ENCODE data around the gene OTUD4.

The OTUD4 gene

GRCh38 chr4:145177906-145178538 is 2.4 kb downstream of the OTUD4 start:
- intact Hi-C loops (cut with DNase I; ENCODE audit: low total_unique reads), result loop anchor here (10.0 kb wide), 2 partner anchors 73 to 757 kb away; partner anchors contain the start of gene ZNF827
- no peaks in the 10 kb centered on the region for H3K27me3 ChIP-seq
- DNase-seq, result no peak

GRCh38 chr4:145177511-145177905 is 2.9 kb downstream of the OTUD4 start:
- intact Hi-C loops (cut with DNase I; ENCODE audit: low total_unique reads), result loop anchor here (10.0 kb wide), 2 partner anchors 73 to 757 kb away; partner anchors contain the start of gene ZNF827
- Histone ChIP-seq H3K36me3 (peaks cover 0 to 5% (median 0%) of the 10 kb centered on the region in 3 donors), H3K4me1 (peaks cover 0 to 47% (median 25%) of the 10 kb centered on the region in 4 donors), H3K4me3 (peak overlapping the region; percentile 84 to 98), H3K27ac (peak overlapping the region; percentile 97 to 98), H3K27me3 (no peaks in the 10 kb centered on the region), H3K9me3 (no peaks in the 10 kb centered on the region)
- no peak for TF ChIP-seq CTCF (IDR thresholded peaks at IDR 0.05)
- DNase-seq, result no peak

More at GRCh38 chr4:145177906-145178538, 2.4 kb downstream of the OTUD4 start:
- Histone ChIP-seq H3K4me3 (peak overlapping the region; percentile 84 to 98), H3K4me1 (peaks cover 0 to 47% (median 25%) of the 10 kb centered on the region in 4 donors), H3K27ac (peak overlapping the region; percentile 97 to 98), H3K9me3 (no peaks in the 10 kb centered on the region), H3K36me3 (peaks cover 0 to 4% (median 0%) of the 10 kb centered on the region in 3 donors)
- TF ChIP-seq CTCF (IDR thresholded peaks at IDR 0.05), result no peak

GRCh38 chr4:145176641-145177432 is 3.6 kb downstream of the OTUD4 start:
- no peak for TF ChIP-seq CTCF (IDR thresholded peaks at IDR 0.05)
- Histone ChIP-seq H3K9me3 (no peaks in the 10 kb centered on the region), H3K27me3 (no peaks in the 10 kb centered on the region), H3K4me3 (peak overlapping the region; percentile 84 to 98), H3K27ac (peak overlapping the region; percentile 97 to 98), H3K4me1 (peaks cover 0 to 47% (median 25%) of the 10 kb centered on the region in 4 donors), H3K36me3 (peaks cover 0 to 5% (median 0%) of the 10 kb centered on the region in 3 donors)
- no peak for DNase-seq
- intact Hi-C loops (cut with DNase I; ENCODE audit: low total_unique reads), result loop anchor here (10.0 kb wide), 2 partner anchors 72 to 758 kb away; partner anchors contain the start of gene ZNF827

- H3K4me3 ChIP-seq, result no peak overlapping the region
- H3K27me3 ChIP-seq, result no peaks in the 10 kb centered on the region
- H3K27ac ChIP-seq, result no peak overlapping the region
- H3K36me3 ChIP-seq, result peaks cover 7 to 25% (median 8%) of the 10 kb centered on the region in 3 donors
- no peaks in the 10 kb centered on the region for H3K9me3 ChIP-seq
- peaks cover 0 to 22% (median 13%) of the 10 kb centered on the region in 4 donors for H3K4me1 ChIP-seq
- intact Hi-C loops (cut with DNase I; ENCODE audit: low total_unique reads), result loop anchor here (10.0 kb wide), 2 partner anchors 67 to 763 kb away; partner anchors contain the start of gene ZNF827
- DNase-seq, result no peak
- no peak for TF ChIP-seq CTCF (IDR thresholded peaks at IDR 0.05)
These were observed 8.5 kb downstream of the OTUD4 start for GRCh38 chr4:145171911-145172310.

GRCh38 chr4:145170223-145170622 is 10.2 kb downstream of the OTUD4 start:
- H3K9me3 ChIP-seq, result no peaks in the 10 kb centered on the region
- intact Hi-C loops (cut with DNase I; ENCODE audit: low total_unique reads), result loop anchor here (10.0 kb wide), 2 partner anchors 65 to 765 kb away; partner anchors contain the start of gene ZNF827
- peaks cover 7 to 32% (median 8%) of the 10 kb centered on the region in 3 donors for H3K36me3 ChIP-seq
- H3K4me1 ChIP-seq, result peaks cover 0 to 5% (median 2%) of the 10 kb centered on the region in 4 donors
- DNase-seq, result no peak
- H3K27ac ChIP-seq, result no peak overlapping the region
- H3K27me3 ChIP-seq, result no peaks in the 10 kb centered on the region
- no peak overlapping the region for H3K4me3 ChIP-seq
- TF ChIP-seq CTCF (IDR thresholded peaks at IDR 0.05), result no peak

Measured in tibial artery (tissue), 4 donors.